CD4-positive, alpha-beta T cell (primary cell): ENCODE results near the gene AUTS2. TPM values are rescaled to one million over a fixed set of nuclear protein-coding genes. Genes with fewer than 3 reads are reported as not detected.
"Not testable (repeated sequence)": the region's sequence is repeated elsewhere in the genome, so short reads cannot be mapped to it uniquely, and the experiment has no call there.

Experiments used
- ATAC-seq: fragments of 200-7000 bp; cut with Tn5 transposase; one replicate; pipeline ENCODE4 v1.10.0; 2022; ENCODE audit warnings: mild to moderate bottlenecking; ENCODE audit not compliant: poor library complexity
- CTCF ChIA-PET: fragments of 350-600 bp; sonication (Branson Sonifier 250); formaldehyde crosslinking; loops from one replicate; lab custom pipeline; 2021; ENCODE audit warnings: antibody characterized with exemption, inconsistent platforms; lab: Charles Lee
- POLR2A ChIA-PET: fragments of 350-600 bp; sonication (Branson Sonifier 250); formaldehyde crosslinking; loops from one replicate; lab custom pipeline; 2021; ENCODE audit warnings: antibody characterized with exemption, inconsistent platforms; lab: Charles Lee
- DNase-seq, 14 experiments: peaks; one replicate each; pipeline ENCODE4 v3.0.0-alpha.2; 2013 to 2020; ENCODE audit warnings: mixed read lengths in 2 of 14
- H3K27ac ChIP-seq, 2 donors: one replicate each; pipeline versions ENCODE4 v1.5.1 to v1.7.0; 2013; ENCODE audit warnings: low read length in 2 of 2, low read depth in 1 of 2, mild to moderate bottlenecking in 1 of 2
- H3K27me3 ChIP-seq, 2 experiments: 1 replicate in 1 of 2; 2 replicates in 1 of 2; pipeline versions ENCODE4 v1.6.1 to v1.7.0; 2013; ENCODE audit warnings: low read length in 2 of 2, control low read depth in 1 of 2, mild to moderate bottlenecking in 1 of 2, moderate library complexity in 1 of 2; ENCODE audit not compliant: insufficient read depth in 2 of 2, control insufficient read depth in 1 of 2
- H3K36me3 ChIP-seq: one replicate; pipeline ENCODE4 v1.6.1; 2013; ENCODE audit warnings: low read length, control low read depth; ENCODE audit not compliant: insufficient read depth
- H3K4me1 ChIP-seq: one replicate; pipeline ENCODE4 v1.6.1; 2013; ENCODE audit warnings: low read length, control low read depth; ENCODE audit not compliant: insufficient read depth
- H3K4me3 ChIP-seq: one replicate; pipeline ENCODE4 v1.5.1; 2013; ENCODE audit warnings: mild to moderate bottlenecking, low read length, moderate library complexity
- H3K9me3 ChIP-seq, 2 experiments: 1 replicate in 1 of 2; 2 replicates in 1 of 2; pipeline versions ENCODE4 v1.6.1 to v1.7.0; 2013; ENCODE audit warnings: low read length in 2 of 2, mild to moderate bottlenecking in 2 of 2, control low read depth in 1 of 2, moderate library complexity in 1 of 2; ENCODE audit not compliant: control insufficient read depth in 1 of 2, insufficient read depth in 1 of 2
- H3K27ac Mint-ChIP-seq: one replicate; pipeline ENCODE4 v1.8.0; 2020; ENCODE audit warnings: mixed read lengths
- H3K27me3 Mint-ChIP-seq: one replicate; pipeline ENCODE4 v1.8.0; 2021; ENCODE audit warnings: mixed read lengths
- H3K36me3 Mint-ChIP-seq: one replicate; pipeline ENCODE4 v1.8.0; 2021; ENCODE audit warnings: low read depth, mixed read lengths
- H3K4me1 Mint-ChIP-seq: one replicate; pipeline ENCODE4 v1.8.0; 2021; ENCODE audit warnings: low read depth, mixed read lengths
- H3K4me3 Mint-ChIP-seq: one replicate; pipeline ENCODE4 v1.8.0; 2020; ENCODE audit warnings: mild to moderate bottlenecking, mixed read lengths
- H3K9me3 Mint-ChIP-seq: one replicate; pipeline ENCODE4 v1.8.0; 2020; ENCODE audit warnings: mixed read lengths
- intact Hi-C, 2 experiments: fragments of 100-400 bp; cut with DNase I in 1 of 2; cut with micrococcal nuclease in 1 of 2; formaldehyde crosslinking; loops; one replicate each; pipeline versions ENCODE4 v1.15.1 to v1.9.0; 2023 to 2025; cut with DNase I, micrococcal nuclease
- total RNA-seq, 174 experiments: library from RNA in 2 of 174; stranded (reverse) in 2 of 174; gene quantifications; one replicate each; pipeline ENCODE4 v1.2.3 and lab custom pipeline; 2021 to 2026
- TF ChIP-seq, protein P1 (sequence below): fragments of 200-600 bp; IDR thresholded peaks from one replicate; pipeline ENCODE4 v1.8.0; 2022; ENCODE audit warnings: antibody characterized with exemption, mild to moderate bottlenecking

Gene AUTS2
- total RNA-seq, 2 experiments from 2014 or later: 43.6 to 47.6 TPM

DNA sequence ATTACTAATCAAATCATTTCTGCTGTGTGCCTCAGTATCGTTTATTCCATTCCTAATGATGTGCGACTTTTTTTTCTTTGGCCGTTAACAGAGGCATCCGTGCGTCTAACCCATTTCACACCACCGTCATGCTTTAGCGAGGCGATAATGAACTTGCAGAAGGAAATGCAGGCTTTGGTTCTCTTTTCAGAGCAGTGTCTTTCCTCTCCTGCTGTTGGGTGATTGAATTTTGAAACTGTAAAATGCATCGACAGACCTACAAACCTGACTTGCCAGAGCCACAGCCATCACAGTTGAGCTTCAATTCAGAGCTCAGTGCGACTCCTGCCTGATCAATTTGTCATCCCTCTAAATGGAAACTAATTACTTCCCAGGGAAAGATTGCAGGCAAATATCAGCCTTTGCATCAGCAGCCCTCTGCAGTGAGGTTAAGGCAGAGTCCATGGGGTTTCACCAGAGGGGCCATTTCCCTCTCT, 1047.6 kb downstream of the AUTS2 start:
- Mint-ChIP-seq H3K4me3 (no peak overlapping the region), H3K36me3 (no peaks in the 10 kb centered on the region), H3K9me3 (no peaks in the 10 kb centered on the region), H3K27me3 (no peaks in the 10 kb centered on the region), H3K4me1 (peaks cover 18% of the 10 kb centered on the region), H3K27ac (no peak overlapping the region)
- H3K9me3 ChIP-seq: peaks cover 0 to 9% of the 10 kb centered on the region in 2 experiments
- ATAC-seq (no peak), DNase-seq (peak in 1 of 14 experiments; percentile 30)
- CTCF ChIA-PET: no interaction called here
- no peaks in the 10 kb centered on the region for H3K27me3 ChIP-seq
- H3K4me1 ChIP-seq: peaks cover 37% of the 10 kb centered on the region
- POLR2A ChIA-PET: no interaction called here
- TF ChIP-seq, protein P1, sequence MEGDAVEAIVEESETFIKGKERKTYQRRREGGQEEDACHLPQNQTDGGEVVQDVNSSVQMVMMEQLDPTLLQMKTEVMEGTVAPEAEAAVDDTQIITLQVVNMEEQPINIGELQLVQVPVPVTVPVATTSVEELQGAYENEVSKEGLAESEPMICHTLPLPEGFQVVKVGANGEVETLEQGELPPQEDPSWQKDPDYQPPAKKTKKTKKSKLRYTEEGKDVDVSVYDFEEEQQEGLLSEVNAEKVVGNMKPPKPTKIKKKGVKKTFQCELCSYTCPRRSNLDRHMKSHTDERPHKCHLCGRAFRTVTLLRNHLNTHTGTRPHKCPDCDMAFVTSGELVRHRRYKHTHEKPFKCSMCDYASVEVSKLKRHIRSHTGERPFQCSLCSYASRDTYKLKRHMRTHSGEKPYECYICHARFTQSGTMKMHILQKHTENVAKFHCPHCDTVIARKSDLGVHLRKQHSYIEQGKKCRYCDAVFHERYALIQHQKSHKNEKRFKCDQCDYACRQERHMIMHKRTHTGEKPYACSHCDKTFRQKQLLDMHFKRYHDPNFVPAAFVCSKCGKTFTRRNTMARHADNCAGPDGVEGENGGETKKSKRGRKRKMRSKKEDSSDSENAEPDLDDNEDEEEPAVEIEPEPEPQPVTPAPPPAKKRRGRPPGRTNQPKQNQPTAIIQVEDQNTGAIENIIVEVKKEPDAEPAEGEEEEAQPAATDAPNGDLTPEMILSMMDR: no peak
- no peaks in the 10 kb centered on the region for H3K36me3 ChIP-seq
- intact Hi-C loops: loop anchor here in 1 of 2 experiments (5.0 kb wide), 1 partner anchor 46 kb away; no protein-coding TSS in a partner anchor
- H3K4me3 ChIP-seq: no peak overlapping the region
- H3K27ac ChIP-seq: no peak overlapping the region

DNA sequence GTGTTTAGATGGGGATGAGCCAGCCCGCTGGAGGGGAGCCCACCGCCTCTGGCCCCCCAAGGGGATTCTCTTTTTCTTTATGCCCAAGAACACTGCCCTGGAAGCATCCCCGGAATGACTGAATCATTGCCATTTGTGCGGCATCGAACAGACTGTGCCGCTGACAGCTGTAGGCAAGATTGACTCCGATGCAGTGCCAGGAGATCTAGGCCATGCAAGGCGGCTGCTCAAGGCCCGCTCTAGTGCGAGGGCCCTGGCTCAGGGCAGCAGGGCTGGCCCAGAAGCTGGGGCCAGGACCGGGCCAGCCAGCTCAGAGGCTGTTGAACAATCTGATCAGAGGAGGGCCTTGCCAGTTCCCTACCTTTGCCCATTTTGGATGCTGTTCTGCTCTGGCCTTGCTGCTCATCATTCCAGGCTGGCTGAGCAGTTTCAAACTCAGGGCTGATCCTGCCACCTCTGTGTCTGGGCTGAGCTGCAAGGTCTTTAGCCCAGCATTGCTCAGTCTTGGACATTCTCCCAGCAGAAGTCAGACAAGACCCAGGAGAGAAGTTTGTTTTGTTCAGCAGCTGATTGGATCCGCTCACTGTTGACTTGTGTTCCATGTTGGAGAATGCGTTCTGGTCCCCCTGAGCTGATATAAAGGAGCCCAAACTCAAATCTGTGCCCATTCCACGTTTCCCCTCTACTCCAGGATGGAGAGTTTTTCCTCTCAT, 1048.4 kb downstream of the AUTS2 start:
- no peak overlapping the region for H3K4me3 ChIP-seq
- DNase-seq (no peak), ATAC-seq (no peak)
- H3K36me3 ChIP-seq: no peaks in the 10 kb centered on the region
- no peak overlapping the region for H3K4me3 Mint-ChIP-seq
- peaks cover 37% of the 10 kb centered on the region for H3K4me1 ChIP-seq
- peaks cover 0 to 9% of the 10 kb centered on the region in 2 experiments for H3K9me3 ChIP-seq
- TF ChIP-seq, protein P1: no peak
- no peak overlapping the region for H3K27ac ChIP-seq
- peaks cover 18% of the 10 kb centered on the region for H3K4me1 Mint-ChIP-seq
- CTCF ChIA-PET: interaction anchor here (1.2 kb wide), 1 partner anchor 47 kb away, joined by 3 read pairs; no protein-coding TSS in a partner anchor
- peak overlapping the region; percentile 82 for H3K27ac Mint-ChIP-seq
- H3K36me3 Mint-ChIP-seq: no peaks in the 10 kb centered on the region
- POLR2A ChIA-PET: interaction anchor here (1.8 kb wide), 1 partner anchor 49 kb away, joined by 7 read pairs; no protein-coding TSS in a partner anchor
- intact Hi-C loops: loop anchor here in 1 of 2 experiments (5.0 kb wide), 1 partner anchor 46 kb away; no protein-coding TSS in a partner anchor
- H3K27me3 ChIP-seq: no peaks in the 10 kb centered on the region
- H3K9me3 Mint-ChIP-seq: no peaks in the 10 kb centered on the region
- no peaks in the 10 kb centered on the region for H3K27me3 Mint-ChIP-seq

DNA sequence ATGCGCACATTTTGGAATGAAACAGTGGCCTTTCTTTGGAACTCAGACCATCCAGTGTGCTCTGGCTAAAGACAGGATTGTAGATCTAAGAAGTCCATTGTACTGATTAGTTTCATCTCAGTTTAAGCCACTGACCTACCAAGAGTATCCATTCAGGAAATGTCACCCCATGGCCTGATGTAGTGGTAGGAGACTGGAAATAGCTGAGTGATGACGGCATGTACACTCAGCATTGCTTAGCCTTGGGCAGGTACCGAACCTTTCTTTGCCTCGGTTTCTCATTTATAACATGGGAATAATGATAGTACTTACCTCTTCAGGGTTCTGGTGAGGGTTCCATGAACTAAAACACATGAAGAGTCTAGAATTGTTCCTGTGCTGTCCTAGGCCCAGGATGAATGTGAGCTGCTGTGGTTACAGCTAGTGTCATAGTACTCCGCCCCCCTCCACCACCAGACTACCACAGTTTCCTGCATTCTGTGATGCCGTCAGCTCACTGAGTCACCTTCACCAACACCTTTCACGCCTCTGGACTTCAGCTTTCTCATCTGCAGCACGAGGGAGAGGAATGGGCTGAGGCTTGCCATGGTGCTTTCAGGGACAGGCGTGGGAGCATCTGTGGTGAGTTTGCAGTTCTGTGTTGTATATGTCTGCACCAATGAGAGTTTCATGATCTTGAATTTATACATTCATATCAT, 1049.7 kb downstream of the AUTS2 start:
- intact Hi-C loops: loop anchor here (1.0 to 5.0 kb wide), 3 partner anchors 31 to 50 kb away; no protein-coding TSS in a partner anchor
- Histone ChIP-seq H3K9me3 (peaks cover 0 to 9% of the 10 kb centered on the region in 2 experiments), H3K27ac (no peak overlapping the region), H3K27me3 (no peaks in the 10 kb centered on the region), H3K4me3 (peak overlapping the region; percentile 9), H3K36me3 (no peaks in the 10 kb centered on the region), H3K4me1 (peaks cover 37% of the 10 kb centered on the region)
- DNase-seq: peak; percentile 23 to 93 (median 60)
- Mint-ChIP-seq H3K27ac (peak overlapping the region; percentile 82), H3K4me1 (peaks cover 18% of the 10 kb centered on the region), H3K9me3 (no peaks in the 10 kb centered on the region), H3K36me3 (no peaks in the 10 kb centered on the region), H3K27me3 (no peaks in the 10 kb centered on the region), H3K4me3 (peak overlapping the region; percentile 47)
- ChIA-PET POLR2A (interaction anchor here (1.3 to 2.6 kb wide), 4 partner anchors 11 to 48 kb away, joined by 4 to 22 read pairs (median 10); no protein-coding TSS in a partner anchor), CTCF (interaction anchor here (1.2 to 1.5 kb wide), 2 partner anchors 46 to 51 kb away, joined by 3 to 5 read pairs; no protein-coding TSS in a partner anchor)
- TF ChIP-seq, protein P1: no peak
- peak; percentile 91 for ATAC-seq

DNA sequence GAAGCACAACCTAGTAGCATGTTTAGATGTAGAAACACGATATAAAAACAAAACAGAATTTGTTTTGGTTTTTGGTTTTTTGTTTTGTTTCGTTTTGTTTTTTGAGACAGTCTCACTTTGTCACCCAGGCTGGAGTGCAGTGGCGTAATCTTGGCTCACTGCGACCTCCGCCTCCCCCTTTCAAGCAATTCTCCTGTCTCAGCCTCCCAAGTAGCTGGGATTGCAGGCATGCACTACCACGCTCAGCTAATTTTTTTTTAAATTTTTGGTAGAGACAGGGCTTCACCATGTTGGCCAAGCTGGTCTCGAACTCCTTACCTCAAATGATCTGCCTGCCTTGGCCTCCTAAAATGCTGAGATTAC, 1050.2 kb downstream of the AUTS2 start:
- H3K27ac ChIP-seq: peak overlapping the region in 1 of 2 donors; percentile 14

More for the DNA sequence above, 1050.2 kb downstream of the AUTS2 start:
- not testable (repeated sequence) for H3K9me3 ChIP-seq, H3K9me3 Mint-ChIP-seq, H3K27me3 Mint-ChIP-seq, H3K36me3 ChIP-seq, H3K27me3 ChIP-seq, H3K36me3 Mint-ChIP-seq, ATAC-seq
- intact Hi-C loops: loop anchor here (1.0 to 5.0 kb wide), 3 partner anchors 31 to 50 kb away; no protein-coding TSS in a partner anchor
- POLR2A ChIA-PET: interaction anchor here (1.1 to 2.6 kb wide), 5 partner anchors 10 to 341 kb away, joined by 3 to 22 read pairs (median 7); no protein-coding TSS in a partner anchor
- Mint-ChIP-seq H3K4me1 (peaks cover 18% of the 10 kb centered on the region), H3K4me3 (peak overlapping the region; percentile 47), H3K27ac (peak overlapping the region; percentile 82)
- DNase-seq: peak in 1 of 14 experiments; percentile 13
- peaks cover 37% of the 10 kb centered on the region for H3K4me1 ChIP-seq
- H3K4me3 ChIP-seq: peak overlapping the region; percentile 9
- CTCF ChIA-PET: interaction anchor here (1.5 kb wide), 1 partner anchor 50 kb away, joined by 5 read pairs; no protein-coding TSS in a partner anchor
